ENCODE results near the gene ELL. TPM values are rescaled to one million over a fixed set of nuclear protein-coding genes. Genes with fewer than 3 reads are reported as not detected.

The ELL gene
- polyA plus RNA-seq, 1 of the 3 experiments (the other 2 are of a cell fraction): 7.4 TPM

GRCh38 chr19:18475762-18476331 is 46.0 kb downstream of the ELL start:
- CTCF ChIA-PET: interaction anchor here (0.8 to 1.4 kb wide), 2 partner anchors 9 to 27 kb away, joined by 3 read pairs; no protein-coding TSS in a partner anchor
- H3K79me2 ChIP-seq (ENCODE audit: insufficient read depth): peaks cover 68% of the 10 kb centered on the region

More at GRCh38 chr19:18475762-18476331, 46.0 kb downstream of the ELL start:
- WGBS (ENCODE audit: low lambda C conversion rate): 94% methylated on average over 14 of the region's 19 CpGs
- TF ChIP-seq YY1 (IDR thresholded peaks at IDR 0.05; ENCODE audit: low read depth): no peak
- no peak for TF ChIP-seq FOSL2 (IDR thresholded peaks at IDR 0.05; ENCODE audit: borderline replicate concordance, low read depth)
- TF ChIP-seq JUND (IDR thresholded peaks at IDR 0.05): no peak
- no peak for TF ChIP-seq ZBTB33 (IDR thresholded peaks at IDR 0.05; ENCODE audit: borderline replicate concordance, low read depth)
- TF ChIP-seq RAD21 (IDR thresholded peaks at IDR 0.05; ENCODE audit: low read length): no peak
- TF ChIP-seq CTCF (IDR thresholded peaks at IDR 0.05): no peak
- TF ChIP-seq USF2 (IDR thresholded peaks at IDR 0.05; ENCODE audit: borderline replicate concordance, low read depth, low read length): no peak
- no peak for TF ChIP-seq POLR2AphosphoS5 (IDR thresholded peaks at IDR 0.05; ENCODE audit: low read depth, low read length)
- TF ChIP-seq FOXM1 (IDR thresholded peaks at IDR 0.05; ENCODE audit: low read depth): no peak
- no peak for TF ChIP-seq RFX5 (IDR thresholded peaks at IDR 0.05; ENCODE audit: low read length)
- no peak for TF ChIP-seq TAF1 (IDR thresholded peaks at IDR 0.05; ENCODE audit: borderline replicate concordance, low read depth, low read length)
- TF ChIP-seq NRF1 (IDR thresholded peaks at IDR 0.05; ENCODE audit: low read depth, low read length): no peak
- no peak for TF ChIP-seq USF1 (IDR thresholded peaks at IDR 0.05; ENCODE audit: borderline replicate concordance, low read depth)
- TF ChIP-seq RCOR1 (IDR thresholded peaks at IDR 0.05; ENCODE audit: low read length): no peak
- Histone ChIP-seq H2AFZ (ENCODE audit: low read depth) (no peak overlapping the region), H3K9me2 (no peaks in the 10 kb centered on the region), H4K20me1 (ENCODE audit: insufficient read depth) (peaks cover 29% of the 10 kb centered on the region; the same call in 1 of the 2 replicates), H3K27ac (ENCODE audit: low read depth in 2 of 2, low read length in 1 of 2) (no peak overlapping the region), H3K36me3 (replicated peaks in 1 of 2; ENCODE audit: control insufficient read depth in 1 of 2, insufficient read depth in 2 of 2, low read length in 1 of 2) (no peaks in the 10 kb centered on the region), H3K9ac (no peak overlapping the region), H3K4me2 (no peak overlapping the region), H3K4me3 (ENCODE audit: low read depth in 2 of 2, low read length in 1 of 2) (no peak overlapping the region), H3K27me3 (ENCODE audit: insufficient read depth) (no peaks in the 10 kb centered on the region), H3K4me1 (ENCODE audit: control insufficient read depth in 1 of 2, insufficient read depth in 2 of 2, low read depth in 1 of 2, low read length in 1 of 2) (peaks cover 20 to 21% of the 10 kb centered on the region in 2 experiments; a peak in 2 of 4 replicates), H3F3A (replicated peaks; ENCODE audit: insufficient read depth) (peaks cover 9% of the 10 kb centered on the region), H3K9me3 (no peaks in the 10 kb centered on the region)
- POLR2A ChIA-PET: no interaction called here
- no peak for DNase-seq
